Large intestine (tissue), 3 donors: ENCODE data around the gene RNF223. TPM values are rescaled to one million over a fixed set of nuclear protein-coding genes. Genes with fewer than 3 reads are reported as not detected.
"Not testable (repeated sequence)": the region's sequence is repeated elsewhere in the genome, so short reads cannot be mapped to it uniquely, and the experiment has no call there.

ENCODE experiments used
- DNase-seq, 2 donors: peaks; one replicate each; pipeline versions ENCODE4 v3.0.0 to v3.0.0-alpha.2; 2013
- H3K27ac ChIP-seq: one replicate; pipeline ENCODE4 v1.5.1; 2013; ENCODE audit warnings: low read length
- H3K27me3 ChIP-seq: 2 replicates; pipeline ENCODE4 v1.6.1; 2013; ENCODE audit warnings: low read length; ENCODE audit not compliant: control insufficient read depth, insufficient read depth
- H3K36me3 ChIP-seq: 2 replicates; pipeline ENCODE4 v1.6.1; 2013; ENCODE audit warnings: low read length; ENCODE audit not compliant: control insufficient read depth, insufficient read depth
- H3K4me1 ChIP-seq: one replicate; pipeline ENCODE4 v1.6.1; 2013; ENCODE audit warnings: low read length; ENCODE audit not compliant: control insufficient read depth, insufficient read depth
- H3K4me3 ChIP-seq: one replicate; pipeline ENCODE4 v1.5.1; 2013; ENCODE audit warnings: low read length
- H3K9me3 ChIP-seq: one replicate; pipeline ENCODE4 v1.6.1; 2013; ENCODE audit warnings: mild to moderate bottlenecking, low read depth, low read length, moderate library complexity; ENCODE audit not compliant: control insufficient read depth
- WGBS: methylation state at CpG from one replicate; pipeline ENCODE4 v1.1.5; 2013; ENCODE audit warnings: low lambda C conversion rate; ENCODE audit not compliant: insufficient coverage; 5-methylcytosine and 5-hydroxymethylcytosine counted together
- polyA plus RNA-seq: library from polyadenylated mRNA; unstranded; fragments of 120-200 nt; gene quantifications from one replicate; pipeline ENCODE4 v1.2.1, GENCODE V29; 2013

The RNF223 gene
- polyA plus RNA-seq, 1 donor = 0.06 TPM

GRCh38 chr1:1106510-1107221 is 32.6 kb upstream of the RNF223 start:
- H3K9me3 ChIP-seq = peaks cover 9% of the 10 kb centered on the region
- no peak for DNase-seq
- no CpG with 5 or more reads among the region's 31 CpGs for WGBS
- no peak overlapping the region for H3K27ac ChIP-seq
- H3K4me3 ChIP-seq = no peak overlapping the region
- no peaks in the 10 kb centered on the region for H3K36me3 ChIP-seq
- H3K4me1 ChIP-seq = no peaks in the 10 kb centered on the region
- no peaks in the 10 kb centered on the region for H3K27me3 ChIP-seq

GRCh38 chr1:1104152-1104551 is 30.0 kb upstream of the RNF223 start:
- not testable (repeated sequence) for H3K27ac ChIP-seq, H3K4me3 ChIP-seq, DNase-seq, H3K4me1 ChIP-seq, H3K36me3 ChIP-seq, H3K27me3 ChIP-seq, H3K9me3 ChIP-seq
- WGBS = no CpG with 5 or more reads among the region's 6 CpGs

- Histone ChIP-seq H3K36me3 (no peaks in the 10 kb centered on the region), H3K27ac (no peak overlapping the region), H3K27me3 (no peaks in the 10 kb centered on the region), H3K4me3 (no peak overlapping the region), H3K9me3 (peaks cover 4% of the 10 kb centered on the region), H3K4me1 (no peaks in the 10 kb centered on the region)
- DNase-seq = no peak
- no CpG with 5 or more reads among the region's 7 CpGs for WGBS
Observed at GRCh38 chr1:1101503-1101902, 27.4 kb upstream of the RNF223 start.

- no peaks in the 10 kb centered on the region for H3K4me1 ChIP-seq
- H3K36me3 ChIP-seq = no peaks in the 10 kb centered on the region
- H3K27me3 ChIP-seq = no peaks in the 10 kb centered on the region
- DNase-seq = no peak
- 100% methylated on average over 4 of the region's 11 CpGs for WGBS
- H3K9me3 ChIP-seq = no peaks in the 10 kb centered on the region
- no peak overlapping the region for H3K4me3 ChIP-seq
- no peak overlapping the region for H3K27ac ChIP-seq
Observed at GRCh38 chr1:1100296-1100695, 26.2 kb upstream of the RNF223 start.

GRCh38 chr1:1099506-1100183 is 25.5 kb upstream of the RNF223 start:
- Histone ChIP-seq H3K27ac (no peak overlapping the region), H3K4me3 (no peak overlapping the region), H3K4me1 (no peaks in the 10 kb centered on the region), H3K27me3 (no peaks in the 10 kb centered on the region), H3K36me3 (no peaks in the 10 kb centered on the region), H3K9me3 (no peaks in the 10 kb centered on the region)
- no peak for DNase-seq
- WGBS = no CpG with 5 or more reads among the region's 4 CpGs

GRCh38 chr1:1098681-1099421 is 24.7 kb upstream of the RNF223 start:
- Histone ChIP-seq H3K36me3 (no peaks in the 10 kb centered on the region), H3K9me3 (no peaks in the 10 kb centered on the region), H3K27me3 (no peaks in the 10 kb centered on the region), H3K4me1 (no peaks in the 10 kb centered on the region), H3K27ac (no peak overlapping the region), H3K4me3 (no peak overlapping the region)
- 88% methylated on average over 6 of the region's 18 CpGs for WGBS
- DNase-seq = no peak

- H3K36me3 ChIP-seq, DNase-seq, H3K9me3 ChIP-seq, H3K4me1 ChIP-seq, H3K27me3 ChIP-seq, H3K4me3 ChIP-seq, H3K27ac ChIP-seq: not testable (repeated sequence)
- no CpG with 5 or more reads among the region's 5 CpGs for WGBS
Observed at GRCh38 chr1:1096136-1096535, 22.0 kb upstream of the RNF223 start.

GRCh38 chr1:1094981-1095380 is 20.9 kb upstream of the RNF223 start:
- H3K4me3 ChIP-seq = no peak overlapping the region
- 100% methylated on average over 2 of the region's 7 CpGs for WGBS
- no peak overlapping the region for H3K27ac ChIP-seq
- H3K36me3 ChIP-seq = peaks cover 2% of the 10 kb centered on the region
- DNase-seq = no peak
- no peaks in the 10 kb centered on the region for H3K27me3 ChIP-seq
- peaks cover 7% of the 10 kb centered on the region for H3K9me3 ChIP-seq
- no peaks in the 10 kb centered on the region for H3K4me1 ChIP-seq

GRCh38 chr1:1093610-1093943 is 19.5 kb upstream of the RNF223 start:
- H3K4me3 ChIP-seq = no peak overlapping the region
- peaks cover 2% of the 10 kb centered on the region for H3K36me3 ChIP-seq
- no peaks in the 10 kb centered on the region for H3K27me3 ChIP-seq
- H3K9me3 ChIP-seq = peaks cover 7% of the 10 kb centered on the region
- H3K4me1 ChIP-seq = no peaks in the 10 kb centered on the region
- H3K27ac ChIP-seq = no peak overlapping the region
- WGBS = 90% methylated on average over 4 of the region's 10 CpGs
- no peak for DNase-seq

- no peak overlapping the region for H3K4me3 ChIP-seq
- no peak for DNase-seq
- H3K4me1 ChIP-seq = no peaks in the 10 kb centered on the region
- 80% methylated on average over 2 of the region's 14 CpGs for WGBS
- peaks cover 7% of the 10 kb centered on the region for H3K9me3 ChIP-seq
- H3K27ac ChIP-seq = no peak overlapping the region
- H3K36me3 ChIP-seq = peaks cover 2% of the 10 kb centered on the region
- H3K27me3 ChIP-seq = no peaks in the 10 kb centered on the region
Observed at GRCh38 chr1:1092894-1093609, 18.9 kb upstream of the RNF223 start.
